Gastroesophageal sphincter (tissue), 4 donors: Measurements from ENCODE around the gene PAM. TPM values are rescaled to one million over a fixed set of nuclear protein-coding genes. Genes with fewer than 3 reads are reported as not detected.

Experiments
- ATAC-seq: fragments of 150-250 bp; one replicate; pipeline ENCODE4 v1.9.1; 2016; ENCODE audit warnings: mild to moderate bottlenecking, moderate library complexity
- H3K27ac ChIP-seq, 4 donors: fragments of 200-600 bp; sonication (generic) in 3 of 4; 1 replicate in 3 of 4; 2 replicates in 1 of 4; pipeline ENCODE4 v1.5.1; 2016 to 2019
- H3K27me3 ChIP-seq: fragments of 200-600 bp; sonication (generic); one replicate; pipeline ENCODE4 v1.5.1; 2019
- H3K36me3 ChIP-seq, 2 donors: fragments of 200-600 bp; sonication (generic); one replicate each; pipeline ENCODE4 v1.5.1; 2019; ENCODE audit warnings: control low read depth in 1 of 2
- H3K4me1 ChIP-seq, 3 donors: fragments of 200-600 bp; sonication (generic); 1 replicate in 2 of 3; 2 replicates in 1 of 3; pipeline ENCODE4 v1.5.1; 2016 to 2019; ENCODE audit warnings: control low read depth in 2 of 3
- H3K4me3 ChIP-seq, 2 donors: fragments of 200-600 bp; sonication (generic); one replicate each; pipeline ENCODE4 v1.5.1; 2019; ENCODE audit warnings: mild to moderate bottlenecking in 1 of 2, moderate library complexity in 1 of 2
- H3K9me3 ChIP-seq, 3 donors: fragments of 200-600 bp; sonication (generic); one replicate each; pipeline ENCODE4 v1.5.1; 2017 to 2019; ENCODE audit warnings: control low read depth in 2 of 3
- CTCF ChIP-seq, 4 experiments: fragments of 200-600 bp in 2 of 4; fragments of 450-650 bp in 2 of 4; sonication (generic) in 1 of 4; IDR thresholded peaks; one replicate each; pipeline ENCODE4 v1.5.1; 2017 to 2019; ENCODE audit warnings: antibody characterized with exemption in 4 of 4, mild to moderate bottlenecking in 2 of 4, moderate library complexity in 2 of 4
- EP300 ChIP-seq: sonication (generic); formaldehyde crosslinking; IDR thresholded peaks from one replicate; pipeline ENCODE4 v1.6.1; 2017; ENCODE audit warnings: antibody characterized with exemption, mild to moderate bottlenecking
- POLR2A ChIP-seq, 2 donors: fragments of 450-650 bp; IDR thresholded peaks; one replicate each; pipeline ENCODE4 v1.6.1; 2017; ENCODE audit warnings: antibody characterized with exemption in 2 of 2, mild to moderate bottlenecking in 2 of 2, moderate library complexity in 1 of 2
- POLR2AphosphoS5 ChIP-seq: sonication (generic); formaldehyde crosslinking; IDR thresholded peaks from one replicate; pipeline ENCODE4 v1.6.1; 2017; ENCODE audit warnings: antibody characterized with exemption
- WGBS, 2 donors: methylation state at CpG; one replicate each; pipeline ENCODE4 v1.1.5; 2018; ENCODE audit warnings: low coverage in 1 of 2; 5-methylcytosine and 5-hydroxymethylcytosine counted together
- total RNA-seq, 4 donors: library from RNA; depleted of rRNA; stranded (reverse); fragments of >200 nt; gene quantifications; one replicate each; pipeline ENCODE4 v1.1.0, GENCODE V29; 2016

The PAM gene
- total RNA-seq, 4 donors from 2014 or later, result 247 to 404 (median 311) TPM

- no peak for ATAC-seq
These were observed 40.4 kb downstream of the PAM start for GRCh38 chr5:102795526-102795925.

GRCh38 chr5:102796009-102796408 is 40.9 kb downstream of the PAM start:
- 94 to 100% methylated on average over 2 of the region's 2 CpGs for WGBS, 2 donors
- no peaks in the 10 kb centered on the region for H3K27me3 ChIP-seq
- peak overlapping the region; percentile 30 to 52 (median 42) for H3K27ac ChIP-seq
- no peak overlapping the region for H3K4me3 ChIP-seq
- H3K4me1 ChIP-seq, result peaks cover 0 to 73% (median 3%) of the 10 kb centered on the region in 3 donors
- no peak for ATAC-seq
- H3K36me3 ChIP-seq, result no peaks in the 10 kb centered on the region
- no peaks in the 10 kb centered on the region for H3K9me3 ChIP-seq
- TF ChIP-seq POLR2A (IDR thresholded peaks at IDR 0.05) (no peak), POLR2AphosphoS5 (no peak), CTCF (IDR thresholded peaks at IDR 0.05) (no peak), EP300 (no peak)

More at GRCh38 chr5:102795526-102795925, 40.4 kb downstream of the PAM start:
- no peaks in the 10 kb centered on the region for H3K36me3 ChIP-seq
- H3K27me3 ChIP-seq, result no peaks in the 10 kb centered on the region
- no peak overlapping the region for H3K4me3 ChIP-seq
- 20 to 38% methylated on average over 4 of the region's 4 CpGs for WGBS, 2 donors
- peak overlapping the region; percentile 25 to 52 (median 44) for H3K27ac ChIP-seq
- no peaks in the 10 kb centered on the region for H3K9me3 ChIP-seq
- peaks cover 0 to 68% (median 3%) of the 10 kb centered on the region in 3 donors for H3K4me1 ChIP-seq
- TF ChIP-seq CTCF (IDR thresholded peaks at IDR 0.05) (no peak), EP300 (no peak), POLR2A (IDR thresholded peaks at IDR 0.05) (no peak), POLR2AphosphoS5 (no peak)

- TF ChIP-seq EP300, result no peak
- no peak for TF ChIP-seq CTCF (IDR thresholded peaks at IDR 0.05)
- TF ChIP-seq POLR2AphosphoS5, result no peak
- WGBS, 2 donors, result 91 to 100% methylated on average over 2 of the region's 2 CpGs
- Histone ChIP-seq H3K4me1 (peaks cover 0 to 77% (median 3%) of the 10 kb centered on the region in 3 donors), H3K36me3 (no peaks in the 10 kb centered on the region), H3K9me3 (no peaks in the 10 kb centered on the region), H3K4me3 (no peak overlapping the region), H3K27me3 (no peaks in the 10 kb centered on the region), H3K27ac (peak overlapping the region in 3 of 4 donors; percentile 42 to 52 (median 43))
- no peak for ATAC-seq
These were observed 41.4 kb downstream of the PAM start for GRCh38 chr5:102796498-102796897.

- no peak for ATAC-seq
- no peak overlapping the region for H3K4me3 ChIP-seq
- H3K36me3 ChIP-seq, result no peaks in the 10 kb centered on the region
- H3K27me3 ChIP-seq, result no peaks in the 10 kb centered on the region
- H3K9me3 ChIP-seq, result no peaks in the 10 kb centered on the region
- 62 to 94% methylated on average over 1 of the region's 1 CpG for WGBS, 2 donors
- H3K27ac ChIP-seq, result peak overlapping the region in 1 of 4 donors; percentile 52
- no peak for TF ChIP-seq EP300
- no peak for TF ChIP-seq POLR2AphosphoS5
- TF ChIP-seq POLR2A (IDR thresholded peaks at IDR 0.05), result no peak
- TF ChIP-seq CTCF (IDR thresholded peaks at IDR 0.05), result no peak
- H3K4me1 ChIP-seq, result peaks cover 0 to 69% (median 3%) of the 10 kb centered on the region in 3 donors
These were observed 42.3 kb downstream of the PAM start for GRCh38 chr5:102797322-102797884.

GRCh38 chr5:102798104-102798785 is 43.1 kb downstream of the PAM start:
- 92 to 100% methylated on average over 5 of the region's 5 CpGs for WGBS, 2 donors
- TF ChIP-seq POLR2A (IDR thresholded peaks at IDR 0.05) (no peak), EP300 (no peak), POLR2AphosphoS5 (no peak), CTCF (IDR thresholded peaks at IDR 0.05) (no peak)
- H3K4me1 ChIP-seq, result peaks cover 0 to 67% (median 3%) of the 10 kb centered on the region in 3 donors
- no peaks in the 10 kb centered on the region for H3K9me3 ChIP-seq
- ATAC-seq, result no peak
- no peak overlapping the region for H3K27ac ChIP-seq
- H3K27me3 ChIP-seq, result no peaks in the 10 kb centered on the region
- H3K4me3 ChIP-seq, result no peak overlapping the region
- no peaks in the 10 kb centered on the region for H3K36me3 ChIP-seq
